HEK293 (cell line): Measurements from ENCODE around the gene PPARA.
A peak's percentile ranks its signal among the peaks of the same experiment; 100 is the strongest.

Experiments
- CTCF ChIA-PET: fragments of 350-600 bp; formaldehyde crosslinking; extraction: SDS; loops from one replicate; lab custom pipeline; 2021; ENCODE audit warnings: antibody characterized with exemption; lab: Yijun Ruan, JAX
- POLR2A ChIA-PET: fragments of 300-600 bp; formaldehyde crosslinking; extraction: SDS; loops from one replicate; lab custom pipeline; 2020; ENCODE audit warnings: antibody characterized with exemption, inconsistent platforms; lab: Yijun Ruan, JAX
- H3K27ac ChIP-seq: fragments of 200-500 bp; sonication (Bioruptor generic); 2 replicates; pipeline ENCODE4 v1.5.1; 2014; ENCODE audit warnings: low read depth, low read length, control low read depth, inconsistent platforms; ENCODE audit errors: extremely low read depth
- H3K36me3 ChIP-seq, 2 experiments: fragments of 200-500 bp in 1 of 2; sonication (Bioruptor generic) in 1 of 2; 1 replicate in 1 of 2; 2 replicates in 1 of 2; pipeline ENCODE4 v1.5.1; 2014 to 2017; ENCODE audit warnings: inconsistent platforms in 2 of 2, low read length in 2 of 2; ENCODE audit not compliant: control insufficient read depth in 2 of 2, insufficient read depth in 1 of 2
- H3K4me1 ChIP-seq: fragments of 200-500 bp; sonication (Bioruptor generic); 2 replicates; pipeline ENCODE4 v1.5.1; 2014; ENCODE audit warnings: mild to moderate bottlenecking, low read length, inconsistent platforms; ENCODE audit not compliant: control insufficient read depth, insufficient read depth
- H3K4me3 ChIP-seq: 2 replicates; pipeline ENCODE4 v1.5.1; 2011; ENCODE audit warnings: low read depth, mild to moderate bottlenecking, control low read depth, low read length, moderate library complexity
- H3K9me3 ChIP-seq: fragments of 200-500 bp; sonication (Bioruptor generic); 2 replicates; pipeline ENCODE4 v1.5.1; 2014; ENCODE audit warnings: low read depth, low read length, inconsistent platforms; ENCODE audit not compliant: control insufficient read depth, insufficient read depth
- BCL11B ChIP-seq: fragments of 450-650 bp; formaldehyde crosslinking; IDR thresholded peaks from 2 replicates; pipeline ENCODE4 v1.5.1; 2016; ENCODE audit warnings: low read depth, missing biosample characterization, missing genetic modification characterization
- EGR2 ChIP-seq: fragments of 450-650 bp; formaldehyde crosslinking; IDR thresholded peaks from 2 replicates; pipeline ENCODE4 v1.5.1; 2016; ENCODE audit warnings: low read depth, missing biosample characterization, missing genetic modification characterization
- KLF9 ChIP-seq: fragments of 450-650 bp; formaldehyde crosslinking; IDR thresholded peaks from 2 replicates; pipeline ENCODE4 v1.5.1; 2016; ENCODE audit warnings: missing biosample characterization, missing genetic modification characterization, low read depth
- PATZ1 ChIP-seq: fragments of 450-650 bp; formaldehyde crosslinking; IDR thresholded peaks from 2 replicates; pipeline ENCODE4 v1.5.1; 2016; ENCODE audit warnings: missing biosample characterization, missing genetic modification characterization
- PRDM10 ChIP-seq: fragments of 450-650 bp; formaldehyde crosslinking; IDR thresholded peaks from 2 replicates; pipeline ENCODE4 v1.5.1; 2016; ENCODE audit warnings: missing biosample characterization, missing genetic modification characterization
- PRDM6 ChIP-seq: fragments of 450-650 bp; formaldehyde crosslinking; IDR thresholded peaks from 2 replicates; pipeline ENCODE4 v1.5.1; 2017; ENCODE audit warnings: missing biosample characterization, missing genetic modification characterization
- SP3 ChIP-seq: fragments of 450-650 bp; formaldehyde crosslinking; IDR thresholded peaks from 2 replicates; pipeline ENCODE4 v1.5.1; 2016; ENCODE audit warnings: missing biosample characterization, missing genetic modification characterization
- SP7 ChIP-seq: fragments of 450-650 bp; formaldehyde crosslinking; IDR thresholded peaks from 2 replicates; pipeline ENCODE4 v1.5.1; 2016; ENCODE audit warnings: missing biosample characterization, missing genetic modification characterization
- ZBTB8A ChIP-seq: fragments of 450-650 bp; formaldehyde crosslinking; IDR thresholded peaks from 2 replicates; pipeline ENCODE4 v1.5.1; 2016; ENCODE audit warnings: missing biosample characterization, missing genetic modification characterization
- ZEB2 ChIP-seq: fragments of 450-650 bp; formaldehyde crosslinking; IDR thresholded peaks from 2 replicates; pipeline ENCODE4 v1.5.1; 2016; ENCODE audit warnings: missing biosample characterization, missing genetic modification characterization
- ZFHX2 ChIP-seq: fragments of 450-650 bp; formaldehyde crosslinking; conservative IDR thresholded peaks from 2 replicates; pipeline ENCODE4 v1.5.1; 2016; ENCODE audit warnings: missing biosample characterization, missing genetic modification characterization
- ZIC2 ChIP-seq: fragments of 450-650 bp; formaldehyde crosslinking; IDR thresholded peaks from 2 replicates; pipeline ENCODE4 v1.5.1; 2016; ENCODE audit warnings: missing biosample characterization, missing genetic modification characterization
- ZNF184 ChIP-seq: fragments of 450-650 bp; IDR thresholded peaks from 2 replicates; pipeline ENCODE4 v1.5.1; 2018; ENCODE audit warnings: missing biosample characterization, mild to moderate bottlenecking, missing genetic modification characterization
- ZNF266 ChIP-seq: fragments of 450-650 bp; formaldehyde crosslinking; IDR thresholded peaks from 2 replicates; pipeline ENCODE4 v1.5.1; 2016; ENCODE audit warnings: missing biosample characterization, missing genetic modification characterization, low read depth
- ZNF518A ChIP-seq: fragments of 450-650 bp; formaldehyde crosslinking; conservative IDR thresholded peaks from 2 replicates; pipeline ENCODE4 v1.5.1; 2016; ENCODE audit warnings: low read depth, missing biosample characterization, missing genetic modification characterization
- ZNF549 ChIP-seq: fragments of 450-650 bp; IDR thresholded peaks from 2 replicates; pipeline ENCODE4 v1.5.1; 2018; ENCODE audit warnings: missing biosample characterization, missing genetic modification characterization, mild to moderate bottlenecking, inconsistent platforms, moderate library complexity
- ZNF600 ChIP-seq: fragments of 450-650 bp; formaldehyde crosslinking; IDR thresholded peaks from 2 replicates; pipeline ENCODE4 v1.5.1; 2016; ENCODE audit warnings: missing biosample characterization, missing genetic modification characterization
- ZNF658 ChIP-seq: fragments of 450-650 bp; formaldehyde crosslinking; IDR thresholded peaks from 2 replicates; pipeline ENCODE4; 2016; ENCODE audit warnings: missing biosample characterization, missing genetic modification characterization
- ZNF768 ChIP-seq: fragments of 450-650 bp; formaldehyde crosslinking; IDR thresholded peaks from 2 replicates; pipeline ENCODE4 v1.5.1; 2018; ENCODE audit warnings: missing biosample characterization, mild to moderate bottlenecking, missing genetic modification characterization
- ZNF777 ChIP-seq: fragments of 450-650 bp; formaldehyde crosslinking; IDR thresholded peaks from 2 replicates; pipeline ENCODE4 v1.5.1; 2017; ENCODE audit warnings: missing biosample characterization, missing genetic modification characterization, borderline replicate concordance
- TF ChIP-seq, protein P1 (sequence below): fragments of 450-650 bp; IDR thresholded peaks from 2 replicates; pipeline ENCODE4 v1.5.1; 2018; ENCODE audit warnings: missing biosample characterization, missing genetic modification characterization

Gene PPARA

GRCh38 chr22:46110215-46110614 lies 40.1 kb upstream of the PPARA start (continued):
- TF ChIP-seq SP3 (tag by site-specific recombination) (peak; percentile 31; the same call in 1 of the 2 replicates), ZNF777 (no peak), ZNF266 (no peak), BCL11B (no peak), PATZ1 (tag by site-specific recombination) (peak; percentile 74), EGR2 (tag by site-specific recombination) (peak; percentile 29; the same call in 1 of the 2 replicates), ZIC2 (tag by site-specific recombination) (peak; percentile 89), PRDM10 (no peak), ZEB2 (peak; percentile 71), ZNF600 (tag by site-specific recombination) (0 out of 2 replicates have a peak, but pooled peaks have one; percentile 9), KLF9 (tag by site-specific recombination) (peak; percentile 72), ZFHX2 (tag by site-specific recombination) (peak; percentile 34; the same call in 1 of the 2 replicates), ZNF518A (tag by site-specific recombination) (no peak)

GRCh38 chr22:46111645-46112306 lies 38.5 kb upstream of the PPARA start:
- POLR2A ChIA-PET, result no interaction called here
- Histone ChIP-seq H3K9me3 (no peaks in the 10 kb centered on the region), H3K36me3 (peaks cover 0 to 13% of the 10 kb centered on the region in 2 experiments; a peak in 1 of 3 replicates), H3K27ac (no peak overlapping the region), H3K4me3 (no peak overlapping the region), H3K4me1 (no peaks in the 10 kb centered on the region)
- CTCF ChIA-PET, result interaction anchor here (0.7 to 3.1 kb wide), 3 partner anchors 106 to 320 kb away, joined by 3 to 19 read pairs (median 9); no protein-coding TSS in a partner anchor
- TF ChIP-seq ZIC2 (tag by site-specific recombination), result peak; percentile 95
- TF ChIP-seq ZNF184 (tag by site-specific recombination), result no peak
- 0 out of 2 replicates have a peak, but pooled peaks have one; percentile 13 for TF ChIP-seq ZNF600 (tag by site-specific recombination)
- TF ChIP-seq SP7 (tag by site-specific recombination), result no peak
- TF ChIP-seq ZNF549 (tag by site-specific recombination), result no peak
- no peak for TF ChIP-seq PRDM6 (tag by site-specific recombination)
- TF ChIP-seq ZNF768, result peak; percentile 76; the same call in 1 of the 2 replicates
- TF ChIP-seq, protein P1, sequence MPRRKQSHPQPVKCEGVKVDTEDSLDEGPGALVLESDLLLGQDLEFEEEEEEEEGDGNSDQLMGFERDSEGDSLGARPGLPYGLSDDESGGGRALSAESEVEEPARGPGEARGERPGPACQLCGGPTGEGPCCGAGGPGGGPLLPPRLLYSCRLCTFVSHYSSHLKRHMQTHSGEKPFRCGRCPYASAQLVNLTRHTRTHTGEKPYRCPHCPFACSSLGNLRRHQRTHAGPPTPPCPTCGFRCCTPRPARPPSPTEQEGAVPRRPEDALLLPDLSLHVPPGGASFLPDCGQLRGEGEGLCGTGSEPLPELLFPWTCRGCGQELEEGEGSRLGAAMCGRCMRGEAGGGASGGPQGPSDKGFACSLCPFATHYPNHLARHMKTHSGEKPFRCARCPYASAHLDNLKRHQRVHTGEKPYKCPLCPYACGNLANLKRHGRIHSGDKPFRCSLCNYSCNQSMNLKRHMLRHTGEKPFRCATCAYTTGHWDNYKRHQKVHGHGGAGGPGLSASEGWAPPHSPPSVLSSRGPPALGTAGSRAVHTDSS (tag by site-specific recombination), result no peak
- 0 out of 2 replicates have a peak, but pooled peaks have one; percentile 14 for TF ChIP-seq ZBTB8A (tag by site-specific recombination)
- no peak for TF ChIP-seq ZNF658 (tag by site-specific recombination)
